ENCODE measurements around the gene ZNF12.

Gene ZNF12

GRCh38 chr7:6648066-6648814, 58.5 kb downstream of the ZNF12 start:
- H3F3A ChIP-seq (ENCODE audit: insufficient read depth, low read length): no peaks in the 10 kb centered on the region
- no peak overlapping the region for H3K4me2 ChIP-seq (ENCODE audit: low read depth, low read length)
- no peak overlapping the region for H2AFZ ChIP-seq (ENCODE audit: low read length)
- DNase-seq: no peak
- H4K20me1 ChIP-seq (ENCODE audit: insufficient read depth, low read length): no peaks in the 10 kb centered on the region
- H3K4me3 ChIP-seq (ENCODE audit: low read length): no peak overlapping the region
- H3K27me3 ChIP-seq (replicated peaks; ENCODE audit: insufficient read depth, low read length): no peaks in the 10 kb centered on the region
- no peak overlapping the region for H3K9ac ChIP-seq (ENCODE audit: low read length)
- H3K79me2 ChIP-seq (ENCODE audit: low read length): no peaks in the 10 kb centered on the region
- no peaks in the 10 kb centered on the region; the same call in 1 of the 2 replicates for H3K9me3 ChIP-seq (replicated peaks; ENCODE audit: insufficient read depth, low read length)
- H3K4me1 ChIP-seq (ENCODE audit: low read length): no peaks in the 10 kb centered on the region
- H3K27ac ChIP-seq (ENCODE audit: low read length): no peak overlapping the region
- H3K9me2 ChIP-seq (replicated peaks; ENCODE audit: insufficient read depth, low read length): no peaks in the 10 kb centered on the region
- no peak for TF ChIP-seq CTCF (IDR thresholded peaks at IDR 0.05; ENCODE audit: low read length)
- TF ChIP-seq EZH2phosphoT487 (IDR thresholded peaks at IDR 0.05; ENCODE audit: low read length): no peak
- TF ChIP-seq EZH2 (optimal IDR thresholded peaks at IDR 0.05; ENCODE audit: low read depth, low read length): no peak
- peaks cover 8% of the 10 kb centered on the region; the same call in 1 of the 2 replicates for H3K36me3 ChIP-seq (replicated peaks; ENCODE audit: insufficient read depth, low read length)

- no peak overlapping the region for H3K4me3 ChIP-seq (ENCODE audit: low read length)
- H4K20me1 ChIP-seq (ENCODE audit: insufficient read depth, low read length): no peaks in the 10 kb centered on the region
- H3K4me2 ChIP-seq (ENCODE audit: low read depth, low read length): no peak overlapping the region
- no peak overlapping the region for H3K27ac ChIP-seq (ENCODE audit: low read length)
- DNase-seq: no peak
- H3K9ac ChIP-seq (ENCODE audit: low read length): no peak overlapping the region
- no peaks in the 10 kb centered on the region for H3K79me2 ChIP-seq (ENCODE audit: low read length)
- H3K9me3 ChIP-seq (replicated peaks; ENCODE audit: insufficient read depth, low read length): no peaks in the 10 kb centered on the region; the same call in 1 of the 2 replicates
- no peaks in the 10 kb centered on the region for H3K27me3 ChIP-seq (replicated peaks; ENCODE audit: insufficient read depth, low read length)
- H2AFZ ChIP-seq (ENCODE audit: low read length): no peak overlapping the region
- H3K4me1 ChIP-seq (ENCODE audit: low read length): no peaks in the 10 kb centered on the region
- no peak for TF ChIP-seq EZH2 (optimal IDR thresholded peaks at IDR 0.05; ENCODE audit: low read depth, low read length)
- no peak for TF ChIP-seq CTCF (IDR thresholded peaks at IDR 0.05; ENCODE audit: low read length)
- no peak for TF ChIP-seq EZH2phosphoT487 (IDR thresholded peaks at IDR 0.05; ENCODE audit: low read length)
- H3F3A ChIP-seq (ENCODE audit: insufficient read depth, low read length): no peaks in the 10 kb centered on the region
- H3K36me3 ChIP-seq (replicated peaks; ENCODE audit: insufficient read depth, low read length): peaks cover 8% of the 10 kb centered on the region; the same call in 1 of the 2 replicates
- H3K9me2 ChIP-seq (replicated peaks; ENCODE audit: insufficient read depth, low read length): no peaks in the 10 kb centered on the region
These were observed 59.2 kb downstream of the ZNF12 start for GRCh38 chr7:6647541-6647940.

- Histone ChIP-seq H3K36me3 (replicated peaks; ENCODE audit: insufficient read depth, low read length) (peaks cover 8% of the 10 kb centered on the region; the same call in 1 of the 2 replicates), H3K4me1 (ENCODE audit: low read length) (no peaks in the 10 kb centered on the region), H3F3A (ENCODE audit: insufficient read depth, low read length) (no peaks in the 10 kb centered on the region), H2AFZ (ENCODE audit: low read length) (no peak overlapping the region), H3K27me3 (replicated peaks; ENCODE audit: insufficient read depth, low read length) (no peaks in the 10 kb centered on the region), H3K9me3 (replicated peaks; ENCODE audit: insufficient read depth, low read length) (no peaks in the 10 kb centered on the region; the same call in 1 of the 2 replicates), H3K4me2 (ENCODE audit: low read depth, low read length) (no peak overlapping the region), H3K4me3 (ENCODE audit: low read length) (no peak overlapping the region), H4K20me1 (ENCODE audit: insufficient read depth, low read length) (no peaks in the 10 kb centered on the region), H3K79me2 (ENCODE audit: low read length) (no peaks in the 10 kb centered on the region), H3K9ac (ENCODE audit: low read length) (no peak overlapping the region), H3K27ac (ENCODE audit: low read length) (no peak overlapping the region), H3K9me2 (replicated peaks; ENCODE audit: insufficient read depth, low read length) (no peaks in the 10 kb centered on the region)
- TF ChIP-seq EZH2 (optimal IDR thresholded peaks at IDR 0.05; ENCODE audit: low read depth, low read length) (no peak), EZH2phosphoT487 (IDR thresholded peaks at IDR 0.05; ENCODE audit: low read length) (no peak), CTCF (IDR thresholded peaks at IDR 0.05; ENCODE audit: low read length) (no peak)
- DNase-seq: no peak
These were observed 59.7 kb downstream of the ZNF12 start for GRCh38 chr7:6647080-6647479.

Data from MM.1S (cell line).